GM12873 (cell line): ENCODE results near the gene PCYT1B.

Experiments used
- CTCF ChIP-seq: IDR thresholded peaks from 2 replicates; pipeline ENCODE4 v1.5.1; 2012; ENCODE audit warnings: low read depth, mild to moderate bottlenecking, moderate library complexity, low read length, control low read depth; ENCODE audit not compliant: insufficient read depth; ENCODE audit errors: missing control alignments

Gene PCYT1B

GRCh38 chrX:24590111-24590510 lies 57.0 kb downstream of the PCYT1B start:
- no peak for TF ChIP-seq CTCF

GRCh38 chrX:24577091-24577490 lies 70.1 kb downstream of the PCYT1B start:
- no peak for TF ChIP-seq CTCF

- TF ChIP-seq CTCF: no peak
Observed at GRCh38 chrX:24575496-24575895, 71.7 kb downstream of the PCYT1B start.

GRCh38 chrX:24574743-24575142 lies 72.4 kb downstream of the PCYT1B start:
- no peak for TF ChIP-seq CTCF

- no peak for TF ChIP-seq CTCF
Observed at GRCh38 chrX:24567169-24567568, 80.0 kb downstream of the PCYT1B start.

GRCh38 chrX:24566240-24566639 lies 80.9 kb downstream of the PCYT1B start:
- TF ChIP-seq CTCF: no peak

GRCh38 chrX:24563291-24564010 lies 83.7 kb downstream of the PCYT1B start:
- no peak for TF ChIP-seq CTCF
